GM23248 (cell line): Measurements from ENCODE around the gene PHKG1.

Source experiments
- EZH2 ChIP-seq: fragments of 200-600 bp; sonication (generic); IDR thresholded peaks from 2 replicates; pipeline ENCODE4 v1.6.1; 2018; ENCODE audit warnings: antibody characterized with exemption, mild to moderate bottlenecking; ENCODE audit not compliant: insufficient read depth, poor library complexity, severe bottlenecking
- EZH2phosphoT487 ChIP-seq: fragments of 200-600 bp; sonication (generic); IDR thresholded peaks from 2 replicates; pipeline ENCODE4 v1.6.1; 2018; ENCODE audit warnings: antibody characterized with exemption, moderate library complexity, mild to moderate bottlenecking, low read depth; ENCODE audit not compliant: insufficient read depth

DNA sequence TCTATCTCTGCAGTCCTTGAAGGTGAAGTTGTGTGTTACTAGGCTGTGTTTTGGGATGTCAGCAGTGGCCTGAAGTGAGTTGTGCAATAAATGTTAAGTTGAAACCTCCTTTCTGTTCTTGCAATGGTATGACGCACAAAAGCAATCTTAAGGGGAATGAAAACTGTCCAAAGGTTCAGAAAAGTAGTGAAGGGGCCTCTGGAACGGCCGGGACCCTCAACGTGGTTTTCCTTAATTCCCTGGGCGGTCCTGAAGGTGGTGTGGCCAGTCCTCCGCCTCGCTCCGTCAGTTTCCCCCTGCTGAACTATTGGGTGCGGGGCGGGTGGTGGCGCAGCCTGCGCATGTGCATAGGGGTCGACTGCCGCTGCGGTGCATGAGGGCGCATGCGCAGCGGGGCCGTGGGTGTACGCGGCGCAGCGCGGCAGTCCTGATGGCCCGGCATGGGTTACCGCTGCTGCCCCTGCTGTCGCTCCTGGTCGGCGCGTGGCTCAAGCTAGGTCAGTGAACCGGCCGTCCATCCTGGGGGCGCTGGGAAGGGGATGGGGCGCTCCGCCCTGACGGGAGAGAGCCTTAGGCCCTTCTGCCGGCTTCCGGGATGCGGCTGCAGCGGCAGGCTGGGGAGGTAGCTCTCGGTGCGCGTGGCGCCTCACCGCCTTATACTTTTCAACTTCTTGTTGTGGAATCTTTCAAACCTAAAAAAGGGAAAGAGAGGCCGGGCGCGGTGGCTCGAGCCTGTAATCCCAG is 28.7 kb downstream of the PHKG1 start, which contains the start of gene SUMF2:
- TF ChIP-seq EZH2: no peak
- TF ChIP-seq EZH2phosphoT487: no peak
